GM21825 (cell line): ENCODE results near the gene BSN.

Experiments
- ATAC-seq: cut with Tn5 transposase; IDR thresholded peaks from one replicate; pipeline ENCODE4 v1.9.1; 2021; ENCODE audit warnings: mild to moderate bottlenecking, moderate library complexity; ENCODE audit not compliant: unreplicated experiment

The BSN gene

DNA sequence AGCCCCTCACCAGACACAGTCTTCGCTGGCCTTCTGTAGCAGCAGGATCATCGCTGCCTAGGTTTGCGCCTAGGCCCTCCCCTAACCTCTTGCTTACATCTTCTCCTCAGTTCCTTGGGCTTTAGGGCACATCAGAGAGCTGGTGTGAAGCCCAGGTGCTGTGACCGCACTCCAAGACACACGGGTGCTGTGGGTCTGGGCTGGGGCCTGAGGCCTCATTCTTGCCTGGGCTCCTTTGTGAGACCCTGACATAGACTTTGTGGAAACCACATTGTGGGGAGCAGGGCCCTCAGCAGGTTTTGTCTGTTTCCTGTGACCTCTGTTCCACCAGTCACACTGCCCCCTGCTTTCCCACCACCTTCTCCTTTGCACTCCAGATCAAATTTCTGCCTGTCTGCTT, 157.2 kb downstream of the BSN start:
- ATAC-seq: no peak

DNA sequence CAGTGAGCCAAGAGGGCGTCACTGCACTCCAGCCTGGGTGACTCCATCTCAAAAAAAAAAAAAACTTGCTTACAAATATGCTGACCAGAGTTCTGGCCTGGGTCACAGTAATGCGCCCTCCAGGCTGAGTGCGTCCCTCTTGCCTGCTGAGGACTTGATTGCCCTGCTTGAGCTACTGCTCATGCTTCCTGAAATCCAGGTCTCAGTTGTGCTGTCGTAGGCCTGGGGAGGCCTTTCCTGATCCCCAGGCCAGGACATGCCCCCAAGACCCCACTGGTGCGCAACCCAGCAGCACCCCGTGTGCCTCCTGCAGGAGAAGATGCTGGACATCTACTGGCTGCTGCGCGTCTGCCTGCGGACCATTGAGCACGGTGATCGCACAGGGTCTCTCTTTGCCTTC, 157.9 kb downstream of the BSN start:
- no peak for ATAC-seq

DNA sequence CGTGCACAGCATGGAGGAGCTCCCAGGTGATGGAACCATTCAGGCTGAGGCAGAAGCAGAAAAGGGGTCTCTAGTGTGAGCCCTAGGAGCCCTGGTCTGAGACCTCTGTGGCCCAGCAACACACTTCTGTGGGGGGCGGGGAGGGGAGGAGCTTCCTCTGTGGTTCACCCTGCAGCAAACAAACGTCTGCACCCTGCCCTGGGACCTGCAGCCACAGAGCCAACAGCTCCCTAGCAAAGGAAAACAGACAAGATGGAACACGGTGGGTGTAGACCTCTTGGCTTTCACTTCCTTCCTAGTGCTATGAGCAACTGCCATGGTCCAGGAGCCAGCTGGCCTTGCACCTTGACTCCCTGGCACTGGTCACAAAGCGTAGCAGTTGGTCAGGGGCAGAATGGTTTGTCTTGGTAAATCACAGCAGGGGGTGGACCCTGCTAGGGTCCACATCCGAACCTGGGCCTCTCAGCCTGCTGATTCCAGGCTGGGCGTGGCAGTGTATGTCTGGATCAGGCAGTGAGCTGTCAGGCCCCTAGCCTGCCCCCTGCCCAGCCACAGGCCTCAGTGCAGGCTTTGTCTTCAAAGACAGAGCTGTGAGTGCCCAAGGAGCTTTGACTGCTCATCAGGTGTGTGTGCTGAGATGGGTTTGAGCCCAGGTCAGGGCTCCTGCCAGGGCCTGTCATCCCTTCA, 158.5 kb downstream of the BSN start:
- ATAC-seq: no peak

DNA sequence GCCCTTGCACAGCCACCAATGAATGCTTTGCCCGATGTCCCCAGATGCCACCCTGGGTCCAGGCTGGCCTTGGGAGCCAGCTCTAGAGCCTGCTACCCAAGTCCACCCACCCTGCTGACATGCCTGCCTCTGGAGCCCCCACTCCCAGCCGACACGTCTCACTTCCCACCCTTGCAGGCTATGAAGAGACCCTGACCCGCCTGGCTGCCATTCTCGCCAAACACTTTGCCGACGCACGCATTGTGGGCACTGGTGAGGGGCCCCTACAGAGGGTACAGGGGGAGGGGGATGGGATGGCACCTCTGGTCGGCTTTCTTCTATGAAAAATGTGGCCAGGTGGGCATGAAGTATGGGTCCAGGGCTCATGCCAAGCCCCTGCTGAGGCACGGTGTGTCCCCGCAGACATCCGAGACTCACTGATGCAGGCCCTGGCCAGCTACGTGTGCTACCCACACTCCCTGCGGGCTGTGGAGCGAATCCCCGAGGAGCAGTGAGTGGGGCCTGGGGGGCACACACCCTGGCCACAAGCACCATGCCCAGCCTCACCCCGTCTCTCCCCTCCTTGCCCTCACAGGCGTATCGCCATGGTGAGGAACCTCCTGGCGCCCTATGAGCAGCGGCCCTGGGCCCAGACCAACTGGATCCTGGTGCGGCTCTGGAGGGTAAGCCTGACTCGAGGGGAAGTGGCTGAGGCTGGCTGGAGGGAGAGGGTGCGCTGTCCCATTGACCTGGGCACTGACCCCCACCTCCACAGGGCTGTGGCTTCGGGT, 159.2 kb downstream of the BSN start:
- no peak for ATAC-seq

DNA sequence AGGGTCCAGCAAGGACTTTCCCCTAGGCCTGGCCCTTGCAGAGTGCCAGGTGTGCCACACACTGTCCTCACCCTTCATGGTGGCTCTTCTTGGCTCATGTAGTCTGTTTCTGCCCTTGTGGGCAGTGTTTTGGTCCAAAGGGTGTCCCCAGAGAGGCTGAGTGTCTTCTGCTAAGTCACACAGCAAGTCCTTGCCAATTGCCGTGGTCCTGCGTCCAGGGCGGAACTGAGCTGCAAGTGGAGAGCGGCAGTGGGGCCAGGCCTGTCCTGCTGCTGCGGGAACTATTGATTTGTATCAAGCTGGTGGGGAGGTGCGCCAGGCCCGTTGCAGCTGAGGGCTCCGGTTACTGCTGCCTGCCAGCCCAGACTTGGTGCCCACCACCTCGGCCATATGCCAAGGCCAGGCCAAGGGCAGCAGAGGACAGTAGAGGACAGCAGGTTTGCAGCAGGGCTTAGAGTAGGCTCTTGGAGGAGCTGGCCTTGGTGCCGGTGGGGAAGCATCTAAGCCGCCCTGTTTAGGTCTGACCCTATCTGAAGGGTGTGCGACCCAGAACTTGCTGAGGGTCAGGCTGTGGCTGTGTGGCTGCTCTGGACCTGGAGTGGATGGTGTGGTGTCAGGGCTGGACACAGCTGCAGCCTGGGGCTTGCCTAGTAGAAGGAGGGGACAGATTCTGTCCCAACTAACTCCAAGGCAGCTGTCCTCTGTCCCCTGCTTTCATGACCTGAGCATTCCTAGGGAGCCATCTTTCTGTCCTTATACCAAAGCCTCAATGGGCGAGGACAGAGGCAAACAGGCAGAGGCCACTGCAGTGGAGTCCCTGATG, 160.7 kb downstream of the BSN start:
- no peak for ATAC-seq

DNA sequence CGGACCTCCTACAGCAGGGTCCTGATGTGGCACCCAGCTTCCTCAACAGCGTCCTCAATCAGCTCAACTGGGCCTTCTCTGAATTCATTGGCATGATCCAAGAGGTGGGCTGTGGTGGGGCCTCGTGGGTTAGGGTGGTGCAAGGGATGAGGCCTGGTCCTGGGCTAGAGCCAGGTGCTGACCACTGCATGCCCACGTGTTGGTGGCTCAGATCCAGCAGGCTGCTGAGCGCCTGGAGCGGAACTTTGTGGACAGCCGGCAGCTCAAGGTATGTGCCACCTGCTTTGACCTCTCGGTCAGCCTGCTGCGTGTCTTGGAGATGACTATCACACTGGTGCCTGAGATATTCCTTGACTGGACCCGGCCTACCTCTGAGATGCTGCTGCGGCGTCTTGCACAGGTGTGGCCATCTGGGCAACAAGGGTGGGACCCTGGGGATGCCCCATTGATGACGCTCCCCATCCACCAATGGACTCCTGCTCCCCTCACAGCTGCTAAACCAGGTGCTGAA, 161.4 kb downstream of the BSN start:
- no peak for ATAC-seq

DNA sequence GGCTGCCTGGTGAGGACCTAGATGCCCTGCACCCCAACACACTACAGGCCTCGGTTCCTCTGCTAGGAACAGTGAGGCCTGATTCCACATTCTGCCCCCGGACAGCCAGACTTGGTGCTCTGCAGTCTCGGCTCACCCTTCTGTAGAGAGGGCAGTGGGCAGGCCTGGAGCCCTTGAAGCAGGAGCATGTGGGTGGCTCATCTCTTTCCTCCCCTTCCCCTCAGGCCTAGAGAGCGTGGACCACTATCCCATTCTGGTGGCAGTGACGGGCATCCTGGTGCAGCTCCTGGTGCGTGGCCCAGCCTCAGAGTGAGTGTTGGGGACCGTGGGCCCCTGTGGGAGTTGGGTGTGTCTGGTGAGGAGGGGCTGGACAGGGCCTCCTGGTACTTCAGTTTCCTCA, 161.9 kb downstream of the BSN start:
- ATAC-seq: no peak

DNA sequence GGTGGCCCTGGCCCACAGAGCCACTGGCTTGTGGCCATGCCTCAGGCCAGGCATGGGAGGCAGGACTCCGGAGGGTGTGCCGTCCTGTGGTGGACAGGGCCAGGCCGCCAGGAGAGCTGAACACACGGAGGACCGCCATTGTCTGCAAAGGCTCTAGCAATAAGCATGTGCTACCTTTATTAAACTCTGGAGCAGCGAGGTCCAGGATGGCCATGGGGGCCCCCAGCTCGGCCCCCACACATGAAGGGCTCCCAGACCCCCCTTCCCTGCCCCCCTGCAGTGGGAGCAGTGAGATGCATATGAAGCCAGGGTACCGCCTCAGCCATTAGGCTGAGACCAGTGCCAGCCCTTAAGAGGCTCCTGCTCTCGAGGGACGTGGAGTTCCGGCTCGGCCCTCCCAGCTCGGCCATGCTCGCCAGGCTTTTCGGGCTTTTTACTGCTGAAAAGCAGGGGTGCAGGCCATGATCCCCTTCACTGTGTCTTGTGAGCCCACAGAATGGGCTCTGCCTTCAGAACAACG, 162.5 kb downstream of the BSN start:
- ATAC-seq: no peak

DNA sequence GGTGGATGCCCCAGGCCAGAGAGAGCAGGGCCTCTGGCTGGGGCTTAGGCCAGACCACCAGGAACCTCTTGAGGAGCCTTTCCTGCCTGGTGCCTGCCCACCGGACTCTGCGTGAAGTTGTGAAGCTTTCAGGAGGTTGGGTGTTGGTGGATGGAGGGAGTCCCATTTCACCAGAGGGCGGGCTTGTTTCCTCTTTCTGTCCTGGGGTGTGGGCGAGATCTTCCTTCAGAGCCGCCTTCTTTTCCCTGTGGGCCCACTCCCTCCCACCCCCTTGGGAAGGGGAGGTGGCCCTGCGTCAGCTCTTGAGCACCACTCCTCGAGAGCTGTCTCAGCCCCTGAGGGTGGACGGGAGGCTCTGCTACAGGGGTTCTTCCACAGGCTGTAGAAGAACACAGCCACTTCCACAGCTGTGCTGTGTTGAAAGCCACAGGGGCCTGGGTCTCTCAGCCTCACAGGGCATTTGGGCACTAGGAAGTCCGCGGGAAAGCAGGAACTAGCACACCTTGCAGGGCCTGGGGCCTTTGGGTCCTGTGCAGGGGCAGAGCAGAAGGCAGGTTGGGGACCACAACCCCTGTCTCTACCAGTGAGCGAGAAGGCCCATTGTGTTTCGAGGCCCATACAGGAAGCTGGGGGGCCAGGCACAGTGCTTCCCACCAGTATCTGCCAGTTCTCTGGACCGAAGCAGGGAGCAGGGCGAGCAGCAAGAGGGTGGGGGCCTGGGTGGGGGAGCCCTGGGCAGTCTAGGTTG, 163.1 kb downstream of the BSN start:
- no peak for ATAC-seq

DNA sequence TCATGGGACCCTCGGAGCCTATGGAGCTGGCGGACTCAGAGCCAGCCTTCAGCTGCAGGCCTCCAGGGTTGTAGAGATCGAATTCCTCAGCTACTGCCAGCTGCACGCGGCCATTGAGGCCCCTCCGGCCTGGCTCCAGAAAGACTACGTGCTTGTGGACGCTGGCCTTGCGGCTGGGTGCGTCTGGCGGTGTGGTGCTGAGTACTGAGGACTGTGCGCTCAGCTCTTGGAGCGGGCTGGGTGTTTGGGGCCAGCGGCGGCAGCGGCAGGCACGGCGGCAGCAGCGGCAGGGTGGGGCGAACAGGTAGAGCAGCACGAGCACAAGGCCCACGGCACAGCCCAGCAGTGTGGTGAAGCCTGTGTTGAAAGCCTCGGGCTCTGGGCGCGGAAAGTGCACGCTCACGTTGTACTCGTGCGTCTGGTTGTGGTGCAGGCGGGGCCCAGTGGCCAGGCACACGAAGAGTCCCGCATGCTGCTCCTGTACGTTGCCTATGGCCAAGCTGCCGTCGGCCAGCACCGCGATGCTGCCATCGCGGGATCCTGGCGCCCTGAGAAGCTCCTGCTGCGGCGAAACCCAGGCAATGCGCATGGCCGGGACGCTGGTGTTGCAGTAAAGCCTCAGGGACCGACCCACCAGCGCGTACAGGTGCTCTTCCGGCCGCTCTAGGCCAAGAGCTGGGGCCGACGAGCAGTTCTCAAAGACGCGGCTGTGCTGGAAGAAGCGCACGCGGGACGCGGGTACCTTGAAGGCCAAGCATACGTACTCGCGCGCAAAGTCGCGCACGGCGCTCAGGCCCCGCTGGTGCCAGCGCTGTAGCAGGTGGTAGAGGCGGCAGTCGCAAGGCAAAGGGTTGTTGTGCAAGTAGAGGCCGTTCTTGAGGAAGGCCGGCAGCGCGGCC, 163.9 kb downstream of the BSN start:
- ATAC-seq: no peak

DNA sequence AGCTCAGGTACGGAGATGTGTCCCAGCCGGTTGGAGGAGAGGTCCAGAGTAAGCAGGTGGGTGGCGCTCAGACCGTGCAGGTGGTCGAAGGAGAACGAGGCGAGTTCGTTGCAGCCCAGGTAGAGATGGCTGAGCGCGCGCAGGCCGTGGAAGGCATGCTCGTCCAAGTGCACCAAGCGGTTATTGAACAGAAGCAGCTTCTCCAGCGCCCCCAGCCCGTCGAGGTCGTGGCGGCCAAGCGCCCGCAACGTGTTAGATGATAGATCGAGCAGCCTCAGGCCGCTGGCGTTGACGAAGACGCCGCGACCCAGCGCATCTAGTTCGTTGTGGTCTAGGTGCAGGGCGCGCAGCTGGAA, 164.6 kb downstream of the BSN start:
- ATAC-seq: no peak

DNA sequence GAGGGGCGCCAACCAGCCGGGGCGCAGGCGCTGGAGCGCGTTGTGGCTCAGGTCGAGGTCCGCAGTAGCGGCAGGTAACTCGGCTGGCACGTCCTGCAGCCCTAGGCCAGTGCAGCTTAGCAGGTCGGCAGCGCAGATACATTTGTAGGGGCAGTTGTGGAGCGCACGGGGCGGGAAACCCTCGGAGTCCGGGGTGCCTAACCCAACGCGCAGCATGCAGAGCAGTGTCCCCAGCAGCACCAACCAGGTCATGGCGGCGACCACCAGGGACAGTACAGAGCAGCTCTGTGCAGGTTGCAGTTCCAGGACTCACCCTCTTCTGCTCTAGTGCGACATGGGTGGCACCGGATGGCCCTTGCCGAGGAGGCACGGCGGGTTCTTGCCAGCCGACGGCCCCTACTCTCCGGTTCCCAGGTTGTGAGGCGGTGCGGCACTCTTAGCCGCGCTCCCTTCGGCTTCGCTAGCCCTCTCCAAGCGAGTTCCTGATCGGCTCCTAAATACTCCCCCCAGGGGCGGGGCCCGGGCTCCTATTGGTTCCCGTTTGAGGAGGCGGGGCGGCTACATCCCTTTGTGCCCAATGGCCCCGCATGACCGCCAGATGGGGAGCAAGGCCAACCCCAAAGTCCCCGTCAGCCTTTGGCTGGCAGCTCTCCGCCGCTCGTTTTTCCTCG, 165.1 kb downstream of the BSN start, which contains the start of gene AMIGO3:
Gene AMIGO3 (minus strand): TSS at position 471 of the 671 bp plus-strand sequence. CDS start 219 bp downstream, at position 252.
- ATAC-seq: peak; percentile 38
